ENCODE data around the gene C1orf50.

- TF ChIP-seq POLR2A (IDR thresholded peaks at IDR 0.05), result no peak
- no peak for TF ChIP-seq CTCF (IDR thresholded peaks at IDR 0.05)
These were observed 17.0 kb upstream of the C1orf50 start for GRCh38 chr1:42750041-42750440.

Data from body of pancreas (tissue), 4 donors.